Putamen (tissue), 1 donor: ENCODE data around the gene ANXA3.
"Not testable (repeated sequence)": the region's sequence is repeated elsewhere in the genome, so short reads cannot be mapped to it uniquely, and the experiment has no call there.

ENCODE experiments used
- DNase-seq: peaks from one replicate; pipeline ENCODE4 v3.0.0-alpha.2; 2016; ENCODE audit warnings: low spot score

Gene ANXA3

DNA sequence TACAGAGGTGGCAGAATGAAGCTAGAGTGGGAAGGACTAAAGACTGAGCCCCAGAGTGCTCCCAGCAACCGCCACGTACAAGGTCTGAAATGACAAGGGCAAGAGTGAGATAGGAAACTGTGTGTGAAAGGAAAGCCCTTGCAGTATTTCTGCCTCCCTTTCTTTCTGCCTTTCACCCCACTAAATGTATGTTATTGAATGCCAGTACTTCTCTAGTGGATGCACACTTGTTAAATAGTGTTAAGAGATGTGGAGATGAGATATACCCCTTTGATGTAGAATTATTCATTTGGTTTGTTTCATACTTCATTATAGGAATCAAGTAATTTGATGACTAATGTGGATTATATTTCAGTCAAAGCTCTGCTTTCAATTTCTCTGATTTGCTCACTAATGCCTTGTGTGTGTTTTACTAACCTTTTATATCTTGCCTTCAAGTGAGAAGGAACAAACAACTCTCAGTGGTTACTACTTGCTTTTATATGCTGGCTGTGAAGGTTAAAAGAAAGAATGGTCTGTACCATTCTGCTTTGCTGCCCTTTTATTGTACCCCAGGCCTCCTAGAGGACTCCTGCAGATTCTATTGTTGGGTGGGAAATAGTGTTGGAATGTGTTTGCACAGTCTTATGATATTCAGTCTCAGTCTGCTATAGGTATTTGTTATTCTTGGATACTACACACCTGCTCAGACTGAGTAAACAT is 8.0 kb upstream of the ANXA3 start:
- DNase-seq: no peak

DNA sequence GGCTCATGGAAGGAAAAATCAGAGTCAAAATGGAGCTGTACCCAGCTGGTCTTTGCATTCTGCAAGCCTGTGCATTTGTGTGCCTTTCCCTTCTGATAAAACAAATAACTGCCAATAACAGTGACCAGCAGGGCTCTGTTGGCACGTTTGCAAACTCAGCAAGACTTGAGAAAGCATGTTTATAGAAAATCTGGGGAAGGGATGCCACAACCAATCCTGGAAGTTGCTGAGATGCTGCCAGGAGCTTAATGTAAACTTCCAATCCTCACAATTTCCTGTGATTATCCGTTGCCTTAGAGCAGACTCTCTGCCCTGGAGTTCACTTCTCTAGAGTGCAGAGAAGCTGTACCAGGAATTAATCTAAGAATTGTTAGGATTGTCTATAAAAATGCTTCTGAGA is 6.9 kb upstream of the ANXA3 start:
- DNase-seq: no peak

DNA sequence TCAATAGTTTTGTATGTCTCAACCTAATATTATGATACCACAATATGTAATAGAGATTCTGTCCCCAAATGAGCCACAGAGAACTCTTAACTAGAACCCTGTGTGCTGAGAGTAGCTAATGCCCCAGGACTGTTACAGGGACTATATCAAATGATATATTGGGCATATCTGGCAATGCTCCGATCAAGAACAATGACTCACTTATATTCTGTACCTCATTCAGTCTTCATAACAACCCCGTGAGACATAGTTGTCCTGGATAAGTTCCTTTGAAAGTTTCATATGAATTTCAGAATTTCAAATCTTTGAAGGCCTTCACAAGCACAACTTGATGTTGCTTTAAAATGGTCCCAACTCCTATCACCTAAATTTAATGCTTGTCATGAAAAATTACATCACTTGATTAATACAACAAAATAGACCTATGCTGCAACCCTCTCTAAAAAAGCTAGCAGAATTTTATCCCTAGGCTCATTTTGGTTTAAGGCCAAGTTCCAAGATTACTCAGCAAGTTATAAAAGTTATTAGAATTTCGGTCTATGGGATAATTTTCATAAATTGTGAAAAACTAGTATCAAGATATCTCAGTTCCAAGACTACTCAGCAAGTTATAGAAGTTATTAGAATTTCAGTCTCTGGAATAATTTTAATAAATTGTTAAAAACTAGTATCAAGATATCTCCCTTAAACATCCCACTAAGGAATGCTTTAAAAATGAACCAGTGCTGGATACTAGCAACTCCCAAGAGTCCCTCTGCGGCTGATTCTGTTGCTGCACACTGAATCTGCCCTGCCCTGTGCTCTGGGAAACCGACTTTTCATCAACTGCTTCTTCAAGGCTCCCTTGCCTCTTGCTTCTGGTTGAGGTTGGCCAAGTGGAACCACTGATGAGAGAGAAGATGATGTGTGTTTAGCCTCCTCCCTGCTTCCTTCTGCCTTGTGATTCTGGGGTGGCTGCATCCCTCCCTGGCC is 6.0 kb upstream of the ANXA3 start:
- DNase-seq: no peak

DNA sequence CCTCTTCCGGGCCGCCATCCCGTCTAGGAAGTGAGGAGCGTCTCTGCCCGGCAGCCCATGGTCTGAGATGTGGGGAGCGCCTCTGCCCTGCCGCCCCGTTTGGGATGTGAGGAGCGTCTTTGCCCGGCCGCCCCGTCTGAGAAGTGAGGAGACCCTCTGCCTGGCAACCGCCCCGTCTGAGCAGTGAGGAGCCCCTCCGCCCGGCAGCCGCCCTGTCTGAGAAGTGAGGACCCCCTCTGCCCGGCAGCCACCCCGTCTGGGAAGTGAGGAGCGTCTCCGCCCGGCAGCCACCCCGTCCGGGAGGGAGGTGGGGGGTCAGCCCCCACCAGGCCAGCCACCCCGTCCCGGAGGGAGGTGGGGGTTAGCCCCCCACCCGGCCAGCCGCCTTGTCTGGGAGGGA is 3.7 kb upstream of the ANXA3 start:
- DNase-seq: not testable (repeated sequence)

DNA sequence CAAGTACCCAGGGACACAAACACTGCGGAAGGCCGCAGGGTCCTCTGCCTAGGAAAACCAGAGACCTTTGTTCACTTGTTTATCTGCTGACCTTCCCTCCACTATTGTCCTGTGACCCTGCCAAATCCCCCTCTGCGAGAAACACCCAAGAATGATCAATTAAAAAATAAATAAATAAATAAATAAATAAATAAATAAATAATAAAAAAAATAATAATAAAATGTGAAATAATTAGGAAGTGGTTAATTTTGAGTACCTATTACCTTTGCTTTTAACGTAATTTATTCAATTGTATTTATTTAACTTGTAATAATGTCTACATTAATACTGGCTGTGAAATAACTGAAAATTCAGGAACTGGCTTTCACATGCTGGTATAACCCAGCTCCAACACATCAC is 2.7 kb upstream of the ANXA3 start:
- DNase-seq: not testable (repeated sequence)

DNA sequence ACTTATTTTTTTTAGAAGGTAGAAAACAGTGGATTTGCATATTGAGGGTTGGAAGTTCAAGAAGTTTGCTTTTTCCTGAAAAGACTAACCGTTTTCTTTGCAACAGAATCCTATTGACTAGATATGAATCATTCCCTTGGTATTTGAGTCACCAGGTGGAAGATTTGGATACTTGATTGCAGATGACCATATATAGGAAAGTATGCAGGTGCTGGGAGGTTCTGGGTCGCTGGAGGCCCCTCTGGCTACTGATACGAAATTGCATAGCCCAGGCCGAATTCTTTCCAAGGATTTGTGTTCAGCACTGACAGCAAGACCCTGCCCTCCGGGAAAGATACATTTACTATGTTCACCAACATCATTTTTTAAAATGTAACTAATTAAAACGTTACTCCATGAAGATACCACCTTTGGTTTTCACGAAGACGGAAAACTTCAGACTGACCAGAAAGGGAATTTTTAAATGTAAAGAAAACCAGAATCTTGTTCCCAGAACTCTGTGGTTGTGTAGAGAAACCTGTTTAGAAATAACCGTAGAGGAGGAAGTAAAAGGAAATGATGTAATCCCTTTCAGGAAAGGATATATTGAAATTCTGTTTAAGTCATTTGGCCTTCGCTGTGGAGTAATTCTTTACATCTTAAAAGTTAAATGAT is 946 bp downstream of the ANXA3 start:
- no peak for DNase-seq

DNA sequence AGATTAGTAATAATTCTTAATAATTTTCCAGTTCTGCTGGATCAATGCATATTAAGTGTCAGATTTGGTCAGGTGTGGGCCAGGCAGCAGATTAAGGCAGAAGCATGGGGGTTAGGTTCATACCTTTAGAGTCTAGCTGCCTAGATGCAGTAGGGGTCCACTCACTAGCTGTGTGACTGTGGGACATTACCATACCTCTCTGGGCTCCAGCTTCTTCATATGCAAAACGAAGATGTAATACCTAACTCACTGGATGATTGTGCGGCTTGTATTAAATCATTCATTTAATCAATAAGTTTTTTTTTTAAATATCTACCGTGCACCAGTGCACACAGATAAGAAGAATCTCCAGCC is 1.4 kb downstream of the ANXA3 start:
- no peak for DNase-seq

DNA sequence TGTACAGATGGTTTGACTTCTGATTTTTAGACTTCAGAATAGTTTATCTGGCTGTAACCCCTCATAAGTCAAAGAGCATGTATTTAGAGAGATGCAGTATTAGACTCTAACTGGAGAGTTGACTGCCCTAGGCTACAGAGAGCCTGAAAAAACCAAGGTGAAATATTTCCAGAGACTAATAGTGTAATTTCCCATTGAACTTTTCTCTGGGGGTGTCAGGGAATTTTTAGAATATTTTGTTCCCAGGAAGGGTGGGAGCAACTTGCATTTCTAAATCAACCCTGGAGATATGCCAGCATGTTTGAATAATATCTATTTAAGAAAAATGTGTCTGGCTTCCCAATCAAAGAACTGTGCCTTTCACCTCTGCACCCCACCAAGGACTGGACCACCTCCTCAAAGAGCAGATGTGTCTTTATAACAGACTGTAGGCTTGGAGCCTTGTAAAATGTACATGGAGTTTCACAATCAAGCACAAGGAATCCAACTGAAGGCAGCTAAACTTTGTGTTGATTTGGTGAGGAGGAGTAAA is 2.0 kb downstream of the ANXA3 start:
- no peak for DNase-seq

DNA sequence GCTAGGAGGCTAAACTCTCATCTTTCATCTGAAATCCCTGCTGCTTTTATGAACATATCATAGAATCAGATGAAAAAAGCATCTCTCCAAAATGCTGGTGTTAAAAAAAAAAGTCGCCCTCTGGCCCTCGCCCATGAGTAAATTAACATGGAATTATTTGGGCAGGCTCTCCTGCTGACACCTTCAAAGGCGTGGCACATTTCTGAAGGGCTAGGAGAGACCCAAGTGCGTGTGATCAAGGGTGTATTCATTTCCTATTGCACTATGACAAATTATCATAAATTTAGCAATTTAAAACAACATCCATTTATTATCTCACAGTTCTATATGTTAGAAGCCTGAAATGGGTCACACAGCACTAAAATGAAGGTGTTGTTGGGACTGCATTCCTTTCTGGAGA is 5.1 kb downstream of the ANXA3 start:
- DNase-seq: no peak

DNA sequence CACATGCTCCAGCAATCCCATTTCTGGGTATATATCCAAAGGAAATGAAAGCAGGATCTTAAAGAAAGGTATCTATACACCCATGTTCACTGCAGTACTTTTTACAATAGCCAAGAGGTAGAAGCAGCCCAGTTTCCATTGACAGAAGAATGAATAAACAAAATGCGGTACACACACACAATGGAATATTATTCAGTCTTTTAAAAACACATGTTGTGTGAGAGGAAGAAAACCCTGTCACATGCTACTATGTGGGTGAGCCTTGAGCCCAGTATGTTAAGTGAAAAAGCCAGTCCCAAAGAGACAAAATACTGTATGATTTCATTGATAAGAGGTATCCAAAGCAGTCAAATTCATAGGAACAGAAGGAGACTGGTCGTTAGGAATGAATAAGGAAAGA is 6.3 kb downstream of the ANXA3 start:
- DNase-seq: no peak

DNA sequence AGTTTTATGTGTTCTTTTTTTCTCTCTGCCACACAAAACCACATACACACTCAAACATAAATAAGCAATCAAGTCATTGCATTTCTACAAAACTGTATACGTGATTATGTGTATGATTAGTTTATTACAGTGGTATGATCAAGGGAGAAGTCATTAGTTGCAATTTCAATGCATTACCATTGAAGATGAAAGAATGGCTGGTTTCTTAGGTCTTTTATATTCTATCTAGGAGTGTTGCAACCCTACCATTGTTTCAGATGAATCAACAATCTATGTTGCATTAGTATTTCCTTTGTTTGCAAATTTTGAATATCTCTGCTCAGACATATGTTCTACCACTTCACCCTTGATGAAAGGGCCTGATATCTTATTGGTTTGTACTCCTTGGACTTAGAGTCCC is 6.8 kb downstream of the ANXA3 start:
- no peak for DNase-seq

DNA sequence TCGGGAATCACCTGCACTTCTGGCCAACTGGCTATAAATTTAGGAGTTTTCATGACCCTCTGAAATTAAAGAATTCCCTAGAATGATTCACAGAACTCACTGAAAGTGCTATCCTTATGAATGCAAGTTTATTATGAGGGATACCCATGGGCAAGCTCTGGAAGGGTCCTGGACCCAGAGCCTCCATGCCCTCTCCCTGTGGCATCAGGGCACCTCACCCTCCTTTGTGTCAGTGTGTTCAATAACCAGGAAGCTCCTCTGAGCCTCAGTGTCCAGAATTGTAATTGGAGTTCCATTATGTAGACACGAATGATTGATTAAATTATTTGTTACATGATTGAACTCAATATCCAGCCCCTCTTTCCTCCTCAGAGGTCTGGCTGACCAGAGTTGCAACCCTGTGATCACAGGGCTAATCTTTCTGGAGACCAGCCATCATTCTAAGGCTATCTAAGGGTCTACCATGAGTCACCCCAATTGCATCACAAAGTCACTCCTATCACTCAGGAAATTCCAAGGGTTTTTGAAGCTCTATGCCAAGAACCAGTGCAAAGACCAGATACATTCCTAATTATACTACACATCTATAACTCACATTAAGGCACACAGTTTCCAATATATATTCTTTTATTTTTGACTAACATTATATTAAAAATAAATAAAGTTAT is 8.9 kb downstream of the ANXA3 start:
- no peak for DNase-seq

DNA sequence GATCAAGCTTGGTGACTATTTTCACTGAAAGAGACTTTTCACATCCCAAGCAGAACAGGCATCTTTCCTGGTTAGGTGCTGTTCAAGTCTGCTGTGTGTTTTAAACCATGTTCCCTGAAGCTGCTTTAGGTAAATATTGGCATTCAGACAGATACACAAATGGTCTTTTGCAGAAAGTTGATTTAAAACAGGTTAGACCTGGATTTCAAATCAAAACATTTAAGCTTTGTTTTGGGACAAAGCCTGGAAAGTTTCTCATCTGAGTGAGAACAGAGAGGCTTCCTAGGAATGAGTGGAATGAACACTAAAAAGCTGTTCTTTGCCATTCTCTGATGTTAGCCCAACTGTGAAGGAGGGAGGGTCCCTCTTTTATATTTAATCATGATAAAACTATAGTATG is 10.1 kb downstream of the ANXA3 start:
- no peak for DNase-seq

DNA sequence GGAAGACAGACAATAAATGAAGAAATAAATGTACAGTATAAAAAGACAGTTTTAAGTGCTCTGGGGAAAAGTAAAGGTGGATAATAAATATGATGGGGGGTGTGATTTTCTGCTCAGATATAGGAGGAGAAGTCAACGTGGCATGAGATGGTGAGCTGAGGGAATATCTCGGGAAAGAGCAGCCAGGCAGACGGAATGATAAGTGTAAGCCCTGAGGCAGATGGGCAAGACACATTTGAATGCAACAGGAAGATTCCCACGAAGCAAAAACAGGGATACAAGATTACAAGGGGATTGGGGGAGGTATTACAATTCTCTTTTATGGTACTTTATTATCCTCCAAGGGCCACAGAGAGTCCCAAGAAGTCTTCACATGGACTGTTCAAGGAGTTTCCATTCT is 11.1 kb downstream of the ANXA3 start:
- no peak for DNase-seq

DNA sequence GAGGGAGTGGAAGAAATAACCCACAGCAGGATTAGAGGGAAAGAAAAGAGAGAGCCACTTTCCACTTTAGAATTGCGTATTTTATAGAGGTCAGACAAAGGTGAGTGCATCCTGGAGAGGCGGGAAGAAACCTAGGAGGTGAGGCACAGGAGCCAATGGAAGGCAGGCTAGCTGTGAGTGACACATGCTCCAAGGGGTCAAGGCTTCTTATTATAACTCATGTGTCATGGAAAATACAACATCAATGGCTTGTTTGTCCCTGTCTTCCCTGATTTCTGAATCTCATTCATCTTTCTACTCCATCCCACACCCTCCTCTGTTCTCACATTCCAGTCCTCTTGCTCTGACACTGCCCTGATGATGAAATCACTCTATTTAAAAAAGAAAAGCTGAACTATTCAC is 14.4 kb downstream of the ANXA3 start:
- no peak for DNase-seq

DNA sequence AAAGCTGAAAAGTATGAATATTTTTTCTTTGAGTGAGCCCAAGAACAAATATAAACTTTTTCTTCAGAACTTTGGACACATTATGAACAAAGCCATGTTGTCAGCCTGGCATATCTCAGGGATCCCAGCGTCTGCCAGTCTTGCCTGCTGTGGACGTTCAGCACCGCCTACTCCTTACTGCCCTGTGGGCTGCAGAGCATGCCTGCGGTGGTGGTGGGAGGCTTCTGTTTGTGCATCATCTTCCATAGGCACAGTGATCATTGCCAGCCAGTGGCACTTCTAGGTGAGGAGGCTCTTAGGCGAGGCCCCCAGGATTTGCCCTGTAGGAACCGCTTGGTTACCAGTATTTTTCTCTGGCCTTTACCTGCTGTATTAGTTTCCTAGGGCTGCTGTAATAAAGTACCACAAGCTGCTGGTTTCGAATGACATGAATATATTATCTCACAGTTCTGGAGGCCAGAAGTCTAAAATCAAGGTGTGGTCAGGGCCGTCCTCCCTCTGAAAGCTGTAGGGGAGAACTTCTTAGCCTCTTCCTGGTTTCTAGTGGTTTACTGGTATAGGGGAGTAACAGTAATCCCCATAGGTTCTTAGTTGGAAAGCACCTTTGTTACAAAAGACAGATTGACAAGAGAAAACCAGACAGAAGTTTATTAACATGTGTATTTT is 15.4 kb downstream of the ANXA3 start:
- no peak for DNase-seq

DNA sequence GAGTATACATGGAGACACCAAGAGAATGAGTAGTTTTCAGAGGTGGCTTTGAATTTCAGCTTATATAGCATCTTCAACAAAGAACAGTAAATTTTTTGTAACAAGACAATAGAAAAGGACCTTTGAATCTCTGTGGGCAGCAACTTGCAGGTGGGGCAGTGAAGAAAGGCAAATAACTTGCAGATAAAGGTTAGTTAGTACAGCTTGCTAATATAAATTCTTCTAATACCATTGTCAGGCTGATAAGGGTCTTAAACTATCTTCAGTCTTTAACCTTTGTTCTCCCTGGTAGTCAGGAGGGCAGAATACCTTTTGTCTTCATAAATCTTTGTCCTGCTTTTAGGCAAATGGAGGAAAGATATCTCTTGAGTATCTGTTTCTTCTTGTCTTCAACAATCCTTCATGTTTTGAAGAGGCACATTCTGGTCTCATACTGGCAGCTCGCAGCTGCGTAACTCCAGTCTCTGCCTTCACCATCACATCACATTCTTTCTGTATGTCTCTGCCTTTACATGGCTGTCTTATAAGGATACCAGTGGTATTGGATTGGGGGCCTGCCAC is 16.0 kb downstream of the ANXA3 start:
- DNase-seq: no peak

DNA sequence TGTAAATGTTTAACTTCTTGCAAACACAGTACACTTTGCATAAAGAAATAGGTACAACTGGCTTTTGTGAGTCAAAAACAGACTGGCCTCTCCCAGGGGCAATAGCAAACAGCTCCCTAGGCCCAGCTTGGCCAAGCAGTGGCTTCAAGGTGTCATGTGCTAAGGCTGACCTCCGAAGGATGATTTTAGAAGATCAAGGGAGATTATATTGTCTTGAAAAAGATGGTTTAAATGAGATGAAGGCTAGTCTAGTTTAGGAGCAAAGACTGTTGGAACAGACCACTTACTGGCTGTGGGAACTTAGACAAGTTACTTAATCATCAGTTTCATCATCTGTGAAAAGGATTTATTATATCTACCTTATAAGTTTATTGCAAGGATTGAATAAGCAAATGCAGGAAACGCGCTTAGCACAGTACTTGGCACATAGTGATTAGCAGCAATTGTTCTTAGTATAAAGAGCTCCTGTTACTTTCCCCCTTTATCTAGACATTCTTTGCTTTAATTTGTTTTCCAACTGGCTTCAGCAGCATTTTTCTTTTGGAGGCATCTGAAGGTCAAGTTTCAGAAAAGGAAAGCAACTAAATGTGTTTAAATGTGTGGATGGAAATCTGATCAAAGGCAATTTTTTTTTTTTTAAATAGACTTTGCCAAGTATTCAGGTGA is 17.2 kb downstream of the ANXA3 start:
- DNase-seq: no peak

DNA sequence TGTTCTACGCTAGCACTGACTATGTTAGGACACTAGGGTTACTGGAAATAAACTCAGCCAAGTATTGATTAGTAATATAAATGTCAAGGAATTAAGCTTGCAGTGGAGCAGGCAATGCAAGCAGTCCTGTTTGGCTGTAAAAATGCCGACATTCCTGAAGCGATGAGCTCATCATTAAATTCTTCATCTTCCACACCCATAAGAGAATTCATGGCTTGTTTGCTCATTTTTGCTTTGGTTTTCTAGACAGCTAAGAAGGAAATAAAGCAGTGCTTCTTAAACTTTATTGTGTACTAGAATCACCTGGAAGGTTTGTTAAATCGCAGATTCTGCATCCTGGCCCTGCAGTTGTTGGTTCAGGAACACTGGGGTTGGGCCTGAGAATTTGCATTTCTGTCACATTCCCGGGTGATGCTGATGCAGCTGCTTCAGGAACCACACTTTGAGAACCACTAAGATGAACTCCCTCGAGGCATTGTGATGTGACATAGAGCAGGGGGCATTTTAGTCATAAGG is 17.8 kb downstream of the ANXA3 start:
- no peak for DNase-seq

DNA sequence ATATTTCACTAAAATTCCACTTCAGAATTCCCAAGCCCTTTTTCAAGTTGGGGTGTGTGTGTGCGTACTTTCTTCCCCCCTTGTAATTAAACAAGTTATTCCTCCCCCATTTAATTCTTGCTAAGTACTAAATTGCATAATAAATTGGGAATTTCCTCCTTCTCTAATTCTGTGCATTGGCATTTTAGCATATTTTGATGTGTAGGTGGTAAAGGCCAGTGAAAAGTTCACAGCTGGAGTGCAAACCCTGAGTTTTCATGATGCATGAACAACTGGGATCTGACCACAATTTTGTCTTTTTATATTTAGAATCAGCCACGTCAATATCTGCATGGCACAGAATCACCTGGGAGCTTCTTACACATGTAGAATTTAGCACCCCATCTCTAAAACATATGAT is 18.5 kb downstream of the ANXA3 start:
- DNase-seq: no peak

DNA sequence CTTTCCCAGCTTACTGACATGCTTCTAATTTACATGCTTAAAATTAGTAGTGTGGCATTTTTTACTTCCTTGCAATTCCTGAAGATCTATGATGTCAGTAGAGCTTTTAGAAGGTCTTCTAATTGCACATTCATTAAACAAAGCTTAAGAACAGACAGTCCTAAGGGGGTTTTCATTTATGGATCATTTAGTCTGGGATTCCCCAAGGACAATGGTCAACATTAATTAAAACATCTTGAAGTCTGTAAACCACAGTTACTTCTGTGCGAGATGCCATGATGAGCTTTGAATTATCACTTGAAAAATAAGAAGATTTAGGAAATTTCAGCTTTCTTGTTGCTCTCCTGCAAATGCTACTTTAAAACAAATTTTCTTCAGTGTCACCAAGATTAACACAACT is 20.2 kb downstream of the ANXA3 start:
- DNase-seq: no peak
